Measurements from ENCODE around the gene HDAC10.

Gene HDAC10

DNA sequence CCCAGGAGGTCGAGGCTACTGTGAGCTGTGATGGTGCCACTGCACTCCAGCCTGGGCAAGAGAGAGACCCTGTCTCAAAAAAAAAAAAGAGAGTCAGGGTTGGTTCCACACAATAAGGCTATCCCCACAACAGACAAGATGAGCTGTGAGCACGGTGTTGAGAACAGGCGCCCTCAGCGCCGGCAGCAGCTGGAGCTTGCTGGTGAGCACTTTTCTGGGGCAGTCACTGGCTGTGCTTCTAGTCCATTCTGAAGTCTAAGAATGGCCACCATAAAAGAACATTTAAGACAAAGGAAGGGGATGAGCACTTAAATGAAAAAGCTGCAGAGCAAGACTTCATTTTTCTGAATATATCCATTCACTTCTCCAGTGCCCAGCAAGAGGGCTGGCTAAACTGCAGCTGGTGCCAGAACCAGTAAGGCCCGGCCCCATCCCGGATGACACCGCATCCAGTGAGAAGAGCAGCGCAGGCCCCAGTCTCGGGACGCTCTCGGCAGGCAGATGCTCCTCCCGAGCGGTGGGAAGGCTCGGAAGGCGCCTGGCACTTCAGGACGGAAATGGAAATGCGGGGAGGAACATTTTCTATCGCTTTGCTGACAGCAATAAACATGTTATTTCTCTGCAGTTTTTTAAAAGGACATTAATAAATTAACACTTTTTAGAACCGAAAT, 18.4 kb downstream of the HDAC10 start:
- DNase-seq, result no peak

DNA sequence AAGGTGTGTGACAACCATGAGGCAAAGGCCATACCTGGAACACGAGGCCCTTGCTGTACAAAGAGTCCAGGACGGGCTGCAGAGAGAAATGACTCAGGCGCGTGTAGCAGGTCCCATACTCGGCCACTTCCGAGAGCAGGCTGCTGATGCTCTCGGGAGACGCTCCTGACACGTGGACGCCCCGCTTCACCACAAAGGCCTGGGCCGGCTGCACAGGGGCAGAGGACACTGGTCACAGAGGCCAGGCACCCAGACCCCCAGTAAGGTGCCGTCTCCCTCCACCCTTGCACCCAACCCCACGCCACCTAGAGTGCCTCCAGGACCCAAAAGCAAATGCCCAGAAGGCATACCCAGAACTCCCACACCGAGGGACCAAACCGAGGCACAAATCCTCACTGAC, 21.7 kb downstream of the HDAC10 start:
- no peak for DNase-seq

DNA sequence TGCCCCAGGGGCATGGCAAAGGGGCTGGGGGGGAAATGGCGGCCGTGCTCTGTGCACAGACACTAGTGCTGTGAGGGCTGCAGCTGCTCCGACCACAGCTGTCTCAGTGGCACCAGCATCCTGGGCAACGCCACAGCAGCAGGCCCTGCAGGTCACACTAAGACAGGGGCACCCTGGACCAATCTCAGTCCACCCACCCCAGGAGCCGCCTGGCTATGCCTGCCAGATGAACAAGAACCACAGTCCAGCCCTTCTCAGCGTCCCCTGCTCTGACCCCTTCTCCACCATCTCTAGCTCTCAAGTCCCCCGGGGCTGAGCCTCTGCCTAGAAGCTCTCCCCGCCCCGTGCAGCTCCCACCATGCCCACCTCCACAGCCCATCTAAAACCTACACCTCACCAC, 22.7 kb downstream of the HDAC10 start:
- no peak for DNase-seq

DNA sequence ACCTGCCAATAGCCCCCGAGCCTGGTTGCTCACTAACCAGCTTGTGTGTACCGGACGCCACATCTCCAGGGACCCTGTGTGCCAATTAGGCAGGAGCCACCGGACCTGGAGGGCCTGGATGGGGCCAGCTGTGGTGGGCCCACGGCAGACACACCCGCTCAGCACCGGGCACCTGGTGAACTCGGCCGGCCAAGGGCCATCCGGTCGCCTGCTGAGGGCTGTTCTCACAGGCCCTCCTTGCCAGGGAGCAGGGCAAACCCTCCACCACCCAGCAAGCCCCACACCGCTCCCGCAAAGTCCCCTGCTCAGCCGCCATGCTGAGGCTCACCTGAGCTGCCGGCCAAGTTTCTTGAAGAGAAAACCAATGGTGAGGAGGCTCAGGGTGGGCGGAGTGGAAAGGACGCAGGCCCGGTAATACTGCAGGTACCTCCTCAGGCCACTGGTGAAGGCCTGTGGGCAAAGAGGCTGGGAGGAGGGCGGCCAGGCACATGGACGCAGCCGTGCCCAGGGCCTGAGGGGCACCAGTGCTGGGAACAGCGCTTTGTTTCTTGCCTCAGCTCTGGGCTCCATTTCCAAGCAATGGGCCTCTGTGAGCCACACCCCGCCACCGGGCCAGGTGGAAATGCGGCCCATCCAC, 23.4 kb downstream of the HDAC10 start:
- DNase-seq, result no peak

DNA sequence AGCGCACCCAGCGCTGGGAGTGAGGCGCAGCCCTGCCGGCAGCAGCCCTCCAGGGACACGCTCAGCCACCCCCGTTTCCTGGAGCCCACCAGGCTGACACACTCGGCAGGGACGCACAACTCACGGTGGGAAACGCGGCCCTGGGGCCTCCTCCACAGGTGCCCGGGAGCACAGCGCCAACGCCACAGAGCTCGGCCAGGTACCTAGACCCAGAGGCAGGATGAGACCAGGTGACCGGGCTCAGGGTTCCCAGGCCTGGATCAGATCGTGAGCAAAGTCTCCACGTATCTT, 24.2 kb downstream of the HDAC10 start:
- DNase-seq, result no peak

DNA sequence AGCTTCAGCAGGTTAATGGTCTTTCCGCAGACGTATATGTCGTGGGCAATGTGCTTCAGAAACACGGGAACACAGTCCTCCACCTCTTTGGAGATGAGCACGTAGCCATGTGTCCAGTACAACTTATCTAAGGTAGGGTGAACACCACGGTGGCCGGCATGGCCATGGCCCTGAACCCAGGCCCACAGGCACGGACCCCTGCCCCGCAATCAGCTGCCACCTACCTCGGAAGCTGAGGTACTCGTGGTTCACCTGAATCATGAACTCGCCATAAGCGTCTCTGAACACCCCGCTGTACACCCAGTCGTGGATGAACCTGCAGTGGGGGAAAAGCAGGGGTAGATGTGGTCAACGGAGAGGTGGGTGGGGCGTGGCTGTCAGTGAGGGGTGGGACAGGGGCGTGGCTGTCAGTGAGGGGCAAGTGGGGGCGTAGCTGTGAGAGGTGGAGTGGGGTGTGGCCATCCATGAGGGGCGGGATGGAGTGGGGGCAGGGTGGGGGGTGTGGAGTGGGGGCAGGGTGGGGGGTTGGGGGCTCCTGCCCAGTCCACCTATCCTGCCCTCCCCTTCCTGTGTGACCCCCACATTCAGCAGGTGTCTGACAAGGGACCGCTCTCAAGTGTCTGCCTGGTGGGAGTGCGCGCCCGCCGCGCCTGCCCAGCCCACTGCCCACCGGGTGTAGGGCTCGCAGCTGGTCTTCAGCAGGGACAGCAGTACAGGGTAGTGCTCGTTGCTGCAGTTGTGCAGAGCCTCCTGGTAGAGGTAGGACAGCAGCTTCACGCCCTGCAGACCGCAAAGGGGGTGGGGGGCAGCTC, 24.8 kb downstream of the HDAC10 start:
- DNase-seq, result no peak

DNA sequence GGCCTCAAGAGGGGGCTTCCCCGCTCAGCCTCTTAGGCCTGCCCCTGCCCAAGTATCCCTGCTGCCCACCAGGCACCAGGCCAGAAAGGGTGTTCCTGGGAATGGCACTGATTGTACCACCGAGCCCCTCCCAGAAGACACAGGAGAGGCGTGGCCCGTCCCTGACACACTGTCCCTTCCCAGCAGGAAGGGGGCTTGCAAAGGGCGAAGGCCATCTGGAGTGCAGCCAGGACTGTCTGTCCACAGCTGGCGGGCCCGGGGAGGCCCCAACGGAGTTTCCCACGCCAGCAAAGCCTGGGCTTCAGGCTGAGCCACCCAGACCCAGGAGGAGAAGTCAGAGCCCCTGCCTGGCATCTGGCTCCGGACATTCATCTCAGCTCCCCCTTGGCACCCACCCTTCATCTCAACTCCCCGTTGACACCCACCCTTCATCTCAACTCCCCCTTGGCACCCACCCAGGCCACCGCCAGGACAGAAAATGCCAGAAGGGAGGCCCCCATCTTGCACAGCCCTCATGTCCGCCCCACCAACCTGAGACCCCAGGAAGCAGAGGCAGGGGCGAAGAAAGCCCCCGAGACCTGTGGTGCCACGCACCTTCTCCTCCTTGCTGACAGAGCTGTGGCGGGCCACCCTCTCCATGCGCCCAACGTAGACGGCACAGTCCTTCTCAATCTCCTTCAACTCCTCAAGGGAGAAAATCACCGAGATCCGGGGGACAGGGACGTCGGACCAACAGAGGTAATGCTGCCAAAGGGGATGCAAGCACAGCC, 25.7 kb downstream of the HDAC10 start:
- no peak for DNase-seq

DNA sequence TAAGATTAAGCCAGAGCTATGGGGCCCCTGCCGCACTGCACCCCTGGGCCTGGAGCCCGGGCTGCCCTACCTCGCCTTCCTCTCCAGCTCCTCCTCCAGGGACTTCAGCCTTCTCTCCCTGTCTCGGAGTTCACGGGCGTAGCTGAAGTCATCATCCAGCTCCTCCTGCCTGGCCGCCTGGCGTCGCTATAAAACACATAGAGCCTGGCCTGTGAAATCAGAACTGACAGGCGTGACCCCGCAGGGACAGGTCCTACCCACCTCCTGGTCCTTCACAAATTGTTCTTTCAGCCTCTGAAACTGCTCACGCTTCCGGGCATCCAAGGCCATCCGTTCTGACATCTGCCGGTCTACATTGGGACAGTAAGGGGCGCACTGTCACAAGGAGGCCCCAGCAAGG, 27.0 kb downstream of the HDAC10 start:
- no peak for DNase-seq

DNA sequence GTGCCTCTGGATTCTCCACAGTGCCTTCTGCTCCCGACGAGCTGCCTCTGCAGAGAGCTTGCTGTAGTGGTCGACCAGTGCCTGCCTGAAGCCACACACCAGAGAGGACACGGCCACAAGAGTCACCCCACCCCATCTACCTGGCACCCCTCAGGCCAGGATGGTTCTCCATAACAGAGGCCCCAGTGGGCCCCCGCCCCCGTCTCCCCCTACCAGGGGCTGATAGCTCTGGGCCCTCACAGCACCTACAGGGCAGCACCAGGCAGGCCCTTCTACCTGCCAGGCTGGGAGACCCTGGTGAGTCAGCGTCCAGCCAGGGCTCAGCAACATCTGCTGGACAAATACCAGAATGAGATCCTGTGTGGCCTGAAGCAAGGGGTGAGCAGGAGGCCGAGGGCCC, 28.6 kb downstream of the HDAC10 start:
- DNase-seq, result no peak

DNA sequence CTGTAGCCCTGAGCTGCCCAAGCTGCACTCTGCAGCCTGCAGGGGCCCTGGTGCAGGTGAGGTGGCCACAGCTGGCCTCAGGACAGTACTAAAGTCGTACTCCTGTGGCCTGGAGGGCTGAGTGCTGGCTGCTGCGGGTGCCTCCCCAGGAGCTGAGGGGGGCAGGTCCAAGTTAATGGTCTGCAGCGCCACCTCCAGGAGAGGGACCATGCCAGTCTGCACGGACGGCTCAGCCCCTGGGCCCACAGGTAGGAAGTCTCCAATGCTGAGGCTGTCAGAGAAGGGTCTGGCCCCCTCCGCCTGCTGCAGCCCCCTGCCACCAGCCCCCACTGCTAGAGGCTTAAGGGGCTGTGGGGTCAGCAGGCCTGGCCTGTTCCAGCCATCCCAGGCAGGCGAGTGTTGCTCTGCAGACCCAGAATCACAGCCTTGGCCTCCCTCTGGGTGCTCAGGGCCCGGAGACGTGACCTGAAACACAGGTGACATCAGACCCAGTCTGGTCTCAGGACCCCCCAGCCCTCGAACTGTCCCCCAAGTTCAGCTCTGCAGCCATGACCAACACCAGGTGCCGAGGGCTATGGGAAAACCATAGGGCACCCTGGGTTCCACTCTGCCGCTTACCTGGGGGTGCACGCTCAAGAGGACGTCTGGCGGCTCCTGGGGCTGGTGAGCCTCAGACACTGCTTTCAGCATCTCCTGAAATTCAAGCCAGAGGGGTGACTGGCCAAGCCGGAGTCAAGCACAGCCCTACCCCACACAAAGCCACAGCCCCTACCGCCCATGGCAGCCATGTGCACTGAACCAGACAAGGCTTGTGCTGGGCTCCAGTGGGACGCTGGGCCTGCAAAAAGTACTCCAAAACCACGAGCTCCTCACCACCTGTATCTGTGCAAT, 29.4 kb downstream of the HDAC10 start:
- no peak for DNase-seq

DNA sequence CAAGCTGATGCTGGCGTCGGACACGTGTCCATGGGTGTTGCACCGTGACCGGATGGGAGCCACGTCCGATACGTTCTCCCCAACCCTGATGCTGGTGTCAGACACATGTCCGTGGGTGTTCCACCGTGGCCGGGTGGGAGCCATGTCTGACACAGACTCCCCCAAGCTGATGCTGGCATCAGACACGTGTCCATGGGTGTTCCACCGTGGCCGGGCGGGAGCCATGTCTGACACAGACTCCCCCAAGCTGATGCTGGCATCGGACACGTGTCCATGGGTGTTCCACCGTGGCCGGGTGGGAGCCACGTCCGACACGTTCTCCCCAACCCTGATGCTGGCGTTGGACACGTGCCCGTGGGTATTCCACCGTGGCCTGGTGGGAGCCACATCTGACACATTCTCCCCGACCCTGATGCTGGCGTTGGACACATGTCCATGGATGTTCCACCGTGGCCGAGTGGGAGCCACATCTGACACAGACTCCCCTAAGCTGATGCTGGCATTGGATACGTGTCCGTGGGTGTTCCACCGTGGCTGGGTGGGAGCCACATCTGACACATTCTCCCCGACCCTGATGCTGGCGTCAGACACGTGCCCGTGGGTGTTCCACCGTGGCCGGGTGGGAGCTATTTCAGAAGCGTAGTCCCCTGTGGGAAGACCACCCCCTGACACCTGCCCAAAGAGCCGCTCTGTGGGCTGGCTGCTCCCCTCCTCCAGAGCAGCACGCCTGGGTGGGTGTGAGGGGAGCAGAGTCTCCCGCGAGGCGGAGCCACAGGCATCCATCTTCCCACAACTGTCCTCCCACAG, 30.3 kb downstream of the HDAC10 start:
- no peak for DNase-seq

DNA sequence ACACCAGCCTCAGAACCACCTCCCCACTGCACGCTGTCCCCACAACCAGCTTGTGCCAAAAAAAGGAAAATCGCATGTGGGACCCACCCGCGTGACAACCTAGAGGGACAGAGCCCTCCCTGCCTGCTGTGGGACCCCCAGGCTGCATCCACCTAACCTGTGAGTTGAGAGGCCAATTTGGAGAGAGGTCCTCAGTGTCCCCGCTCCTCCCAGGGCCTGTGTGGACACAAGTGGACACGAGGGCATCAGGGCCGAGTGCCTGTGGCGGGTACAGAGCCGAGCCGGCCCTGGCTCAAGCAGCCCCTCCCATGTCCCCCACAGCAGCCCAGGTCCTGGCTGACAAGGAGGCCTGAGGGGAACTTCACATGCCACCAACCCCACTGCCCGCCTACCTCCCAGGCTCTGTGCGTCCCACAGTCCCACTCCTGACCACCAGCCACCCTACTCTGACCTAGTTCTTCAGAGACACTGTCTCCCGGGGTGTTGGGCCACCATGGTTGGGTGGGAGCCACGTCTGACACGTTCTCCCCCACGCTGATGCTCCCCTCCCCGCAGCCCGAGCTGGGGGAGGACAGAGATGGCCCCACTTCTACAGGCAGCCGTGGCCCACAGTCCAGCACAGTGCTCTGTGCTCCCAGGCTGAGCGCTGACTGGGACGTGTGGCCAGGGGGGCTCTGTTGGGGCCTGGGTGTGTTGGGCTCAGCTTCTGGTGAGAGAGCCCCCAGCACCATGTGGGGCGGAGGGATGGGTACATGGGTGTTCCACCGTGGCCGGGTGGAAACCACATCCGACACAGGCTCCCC, 31.1 kb downstream of the HDAC10 start:
- no peak for DNase-seq

DNA sequence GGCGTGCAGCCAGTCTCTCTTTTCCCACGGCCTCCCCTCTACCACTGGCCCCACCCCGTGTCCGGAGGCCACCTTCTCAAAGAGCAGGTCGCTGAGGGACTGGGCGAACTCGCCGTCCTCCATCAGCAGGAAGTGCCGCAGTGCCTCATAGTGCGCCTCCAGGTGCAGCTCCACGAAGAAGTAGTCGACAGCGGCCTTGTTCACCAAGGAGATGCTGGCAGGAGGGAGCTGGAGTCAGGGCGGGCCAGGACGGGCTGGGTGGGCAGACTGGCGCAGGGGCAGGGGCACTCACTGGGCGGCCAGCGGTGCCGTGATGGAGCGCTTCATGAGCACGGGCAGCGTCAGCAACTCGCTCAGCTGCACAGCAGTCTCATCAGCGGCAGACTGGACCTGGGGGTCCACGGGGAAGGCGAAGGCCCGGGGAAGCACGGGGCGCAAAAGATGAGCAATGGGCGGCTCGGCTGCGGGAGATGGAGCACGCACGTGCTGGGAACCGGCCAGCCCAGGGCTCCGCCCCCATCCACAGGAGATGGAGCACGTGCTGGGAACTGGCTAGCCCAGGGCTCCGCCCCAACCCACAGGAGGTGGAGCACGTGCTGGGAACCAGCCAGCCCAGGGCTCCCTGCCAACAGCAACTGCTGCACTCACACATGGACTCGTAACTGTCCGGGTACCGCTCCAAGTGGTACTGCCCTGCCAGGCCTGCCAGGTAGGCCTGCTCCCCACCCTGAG, 31.9 kb downstream of the HDAC10 start:
- peak; percentile 48 for DNase-seq

DNA sequence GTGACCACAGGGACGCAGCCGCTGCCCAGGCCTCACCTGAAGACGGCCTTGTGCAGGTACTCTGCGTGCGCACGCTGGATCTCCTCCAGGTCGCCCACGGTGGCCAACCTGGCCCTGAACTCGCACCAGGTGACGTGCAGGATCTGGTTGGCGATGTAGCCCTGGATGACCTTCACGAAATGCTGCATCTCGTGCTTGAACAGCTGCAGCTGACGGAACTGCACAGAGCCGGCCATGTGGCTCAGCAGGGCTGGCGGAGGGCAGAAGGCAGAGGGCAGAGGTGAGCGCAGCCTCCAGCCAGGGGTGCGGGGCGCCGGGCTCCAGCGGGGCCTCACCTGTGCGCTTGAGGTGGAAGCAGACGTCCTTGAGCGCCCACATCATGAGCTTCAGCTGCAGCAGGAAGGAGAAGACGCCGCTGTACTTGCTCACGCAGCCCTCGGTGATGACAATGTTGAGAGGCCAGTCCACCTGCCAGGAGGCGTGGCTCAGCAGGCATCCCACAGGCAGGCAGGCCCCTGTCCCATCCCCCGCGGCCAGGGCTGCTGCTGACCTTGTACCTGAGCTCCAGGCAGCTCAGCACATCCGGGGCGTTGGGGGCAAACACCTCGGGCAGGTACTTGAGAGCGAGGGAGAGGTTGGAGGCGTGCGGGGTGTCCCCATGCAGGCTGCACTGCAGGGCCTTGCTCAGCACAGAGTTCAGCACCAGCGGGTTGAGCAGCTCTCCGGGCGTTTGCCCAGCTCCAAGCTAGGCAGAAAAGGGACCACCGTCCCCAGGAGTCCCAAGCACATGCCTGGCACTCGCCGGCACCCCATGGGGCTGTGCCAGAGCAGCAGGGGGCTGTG, 32.7 kb downstream of the HDAC10 start:
- DNase-seq, result no peak

DNA sequence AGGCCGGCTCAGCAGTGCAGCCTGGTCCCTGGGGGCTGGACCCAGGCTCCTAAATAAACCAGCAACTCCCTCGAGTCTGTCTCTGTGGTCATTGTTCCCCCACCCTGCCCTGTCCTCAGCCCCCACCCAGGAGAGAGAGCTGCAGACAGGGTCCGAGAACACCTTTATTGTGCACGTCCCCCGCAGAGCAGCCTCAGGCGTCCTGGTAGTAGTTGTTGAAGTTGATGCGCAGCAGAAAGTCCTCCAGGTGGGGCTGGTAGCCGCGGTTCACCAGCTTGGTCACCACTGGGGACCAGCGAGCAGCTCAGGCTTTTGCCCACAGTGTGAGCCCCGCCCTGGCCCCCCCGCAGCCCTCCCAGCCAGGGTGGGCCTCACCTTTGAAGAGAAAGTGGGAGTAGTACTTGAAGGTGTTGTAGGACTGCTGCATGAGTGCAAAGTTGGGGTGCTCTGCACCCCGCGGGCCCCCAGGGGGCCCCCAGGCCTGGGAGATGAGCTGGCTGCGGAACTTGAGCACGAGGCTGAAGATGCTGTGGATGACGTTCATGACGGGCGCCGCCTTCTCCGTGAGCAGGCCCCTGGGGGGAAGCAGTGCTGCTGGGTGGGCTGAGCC, 33.4 kb downstream of the HDAC10 start:
- no peak for DNase-seq

DNA sequence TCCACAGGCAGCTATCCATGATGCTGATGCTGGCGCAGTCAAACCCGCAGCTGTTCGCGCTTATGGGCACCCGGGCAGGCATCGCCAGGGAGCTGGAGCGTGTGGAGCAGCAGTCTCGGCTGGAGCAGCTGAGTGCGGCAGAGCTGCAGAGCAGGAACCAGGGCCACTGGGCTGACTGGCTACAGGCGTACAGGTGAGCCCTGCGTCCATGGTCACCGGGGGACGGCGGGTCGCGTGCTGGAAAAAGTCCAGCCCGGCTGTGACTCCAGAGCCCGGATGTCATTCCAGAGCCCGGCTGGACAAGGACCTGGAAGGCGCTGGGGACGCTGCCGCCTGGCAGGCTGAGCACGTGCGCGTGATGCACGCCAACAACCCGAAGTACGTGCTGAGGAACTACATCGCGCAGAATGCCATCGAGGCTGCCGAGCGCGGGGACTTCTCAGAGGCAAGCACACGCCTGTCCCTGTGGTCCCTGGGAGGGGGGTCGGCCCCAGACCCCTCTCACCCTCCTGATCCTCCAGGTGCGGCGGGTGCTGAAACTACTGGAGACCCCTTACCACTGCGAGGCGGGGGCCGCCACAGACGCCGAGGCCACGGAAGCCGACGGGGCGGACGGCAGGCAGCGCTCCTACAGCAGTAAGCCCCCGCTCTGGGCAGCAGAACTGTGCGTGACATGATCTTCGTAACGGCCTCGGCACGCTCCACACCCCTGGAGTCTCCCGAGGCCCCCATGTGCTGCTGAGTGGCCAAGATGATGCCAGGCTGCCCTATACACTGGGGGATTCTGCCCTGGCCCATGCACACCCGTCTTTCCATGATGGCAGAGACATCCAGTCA, 34.2 kb downstream of the HDAC10 start:
- no peak for DNase-seq

DNA sequence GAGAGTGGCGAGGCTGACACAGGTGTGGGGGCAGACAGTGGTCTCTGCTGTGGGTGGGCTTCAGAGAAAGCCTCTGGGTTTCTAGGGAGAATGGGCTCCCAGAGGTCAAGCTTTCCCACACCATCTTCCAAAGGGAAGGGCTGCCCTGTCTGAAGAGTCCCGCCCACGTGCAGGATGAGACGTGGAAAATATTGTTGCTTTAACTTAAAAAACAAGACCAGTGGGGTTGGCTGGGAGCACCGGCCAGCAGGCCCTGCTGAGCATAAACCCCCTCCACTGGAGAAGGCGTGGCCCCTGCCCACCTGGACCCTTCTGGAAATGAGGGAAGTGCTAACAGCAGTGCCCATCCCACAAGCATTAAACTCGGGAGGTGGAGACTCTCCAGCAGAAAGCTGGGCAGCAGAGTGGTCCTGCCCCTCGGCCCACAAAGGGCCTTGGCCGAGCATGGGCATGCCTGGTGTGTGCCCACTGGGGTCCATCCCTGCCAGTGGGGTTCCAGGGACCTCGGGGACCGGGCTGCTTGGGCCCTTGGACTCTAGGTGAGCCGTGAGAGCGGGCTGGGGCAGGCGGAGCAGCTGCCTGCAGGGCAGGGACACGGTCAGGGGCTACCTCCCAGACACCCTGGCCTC, 34.9 kb downstream of the HDAC10 start:
- no peak for DNase-seq

All from suppressor macrophage treated with lipopolysaccharide for 4 hours (primary cell).